WI38 (cell line): ENCODE results near the gene IL1RAPL1.

Source experiments
- H3K4me3 ChIP-seq: 2 replicates; pipeline ENCODE4 v1.5.1; 2011; ENCODE audit warnings: low read depth, mild to moderate bottlenecking, control low read depth, low read length
- TF ChIP-seq, protein P1 (sequence below): IDR thresholded peaks from 2 replicates; pipeline ENCODE4 v1.5.1; 2012; ENCODE audit warnings: low read depth, mild to moderate bottlenecking, control low read depth, low read length

The IL1RAPL1 gene

DNA sequence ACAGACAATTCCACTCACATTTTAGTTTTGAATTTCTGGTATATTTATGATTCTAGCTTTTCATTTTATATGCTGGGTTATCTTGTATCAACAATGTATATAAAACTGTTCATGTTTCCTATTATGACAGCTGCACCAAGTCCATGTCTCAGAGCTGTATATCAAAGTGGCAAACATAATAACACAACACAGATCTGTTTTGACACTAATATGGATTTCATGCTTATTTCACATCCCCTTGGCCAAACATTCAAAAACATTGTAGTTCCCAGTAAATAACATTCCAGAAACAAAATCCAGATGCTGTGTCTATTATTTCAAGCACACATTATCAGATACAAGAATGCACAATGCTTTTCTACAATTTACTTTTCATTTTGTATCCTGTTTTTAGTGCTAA, 1247.5 kb downstream of the IL1RAPL1 start:
- TF ChIP-seq, protein P1, sequence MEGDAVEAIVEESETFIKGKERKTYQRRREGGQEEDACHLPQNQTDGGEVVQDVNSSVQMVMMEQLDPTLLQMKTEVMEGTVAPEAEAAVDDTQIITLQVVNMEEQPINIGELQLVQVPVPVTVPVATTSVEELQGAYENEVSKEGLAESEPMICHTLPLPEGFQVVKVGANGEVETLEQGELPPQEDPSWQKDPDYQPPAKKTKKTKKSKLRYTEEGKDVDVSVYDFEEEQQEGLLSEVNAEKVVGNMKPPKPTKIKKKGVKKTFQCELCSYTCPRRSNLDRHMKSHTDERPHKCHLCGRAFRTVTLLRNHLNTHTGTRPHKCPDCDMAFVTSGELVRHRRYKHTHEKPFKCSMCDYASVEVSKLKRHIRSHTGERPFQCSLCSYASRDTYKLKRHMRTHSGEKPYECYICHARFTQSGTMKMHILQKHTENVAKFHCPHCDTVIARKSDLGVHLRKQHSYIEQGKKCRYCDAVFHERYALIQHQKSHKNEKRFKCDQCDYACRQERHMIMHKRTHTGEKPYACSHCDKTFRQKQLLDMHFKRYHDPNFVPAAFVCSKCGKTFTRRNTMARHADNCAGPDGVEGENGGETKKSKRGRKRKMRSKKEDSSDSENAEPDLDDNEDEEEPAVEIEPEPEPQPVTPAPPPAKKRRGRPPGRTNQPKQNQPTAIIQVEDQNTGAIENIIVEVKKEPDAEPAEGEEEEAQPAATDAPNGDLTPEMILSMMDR: no peak

GRCh38 chrX:29841750-29842149, 1254.5 kb downstream of the IL1RAPL1 start:
- TF ChIP-seq, protein P1: no peak
- no peak overlapping the region for H3K4me3 ChIP-seq

More for the DNA sequence above, 1247.5 kb downstream of the IL1RAPL1 start:
- no peak overlapping the region for H3K4me3 ChIP-seq

GRCh38 chrX:29842552-29842951, 1255.3 kb downstream of the IL1RAPL1 start:
- H3K4me3 ChIP-seq: no peak overlapping the region
- TF ChIP-seq, protein P1: no peak

GRCh38 chrX:29851857-29852605, 1264.8 kb downstream of the IL1RAPL1 start:
- no peak overlapping the region for H3K4me3 ChIP-seq
- TF ChIP-seq, protein P1: no peak

GRCh38 chrX:29852767-29853166, 1265.5 kb downstream of the IL1RAPL1 start:
- TF ChIP-seq, protein P1: no peak

DNA sequence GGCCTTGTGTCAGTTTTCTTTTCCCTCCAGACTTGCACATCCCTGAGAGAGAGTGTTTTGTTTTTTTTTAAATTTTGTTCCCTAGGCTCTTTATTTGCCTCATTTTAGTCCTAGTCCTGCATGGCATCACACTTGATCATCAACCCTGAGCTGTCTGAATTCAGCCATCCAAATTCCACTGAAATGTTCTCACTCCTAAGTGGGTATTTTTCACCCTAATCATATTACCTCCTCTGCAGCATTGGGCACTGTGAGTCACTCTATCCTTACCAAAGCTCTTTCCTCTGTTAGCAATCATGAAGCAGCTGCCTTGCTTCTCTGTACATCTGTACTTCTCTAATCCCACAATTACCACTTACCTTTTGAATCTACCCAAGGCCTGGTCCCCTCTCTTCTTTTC, 1271.5 kb downstream of the IL1RAPL1 start:
- H3K4me3 ChIP-seq: no peak overlapping the region
- TF ChIP-seq, protein P1: no peak

More at GRCh38 chrX:29852767-29853166, 1265.5 kb downstream of the IL1RAPL1 start:
- H3K4me3 ChIP-seq: no peak overlapping the region

GRCh38 chrX:29862126-29862677, 1275.0 kb downstream of the IL1RAPL1 start:
- TF ChIP-seq, protein P1: no peak
- no peak overlapping the region for H3K4me3 ChIP-seq
